SK-N-SH (cell line): ENCODE data around the gene ITGA5. TPM values are rescaled to one million over a fixed set of nuclear protein-coding genes. Genes with fewer than 3 reads are reported as not detected.

Experiments used
- CTCF ChIA-PET: fragments of 300-600, 350-600 bp; formaldehyde crosslinking; extraction: SDS; loops from one replicate; lab custom pipeline; 2021; lab: Yijun Ruan, JAX
- POLR2A ChIA-PET: fragments of 350-600 bp; sonication (Branson Sonifier 250); formaldehyde crosslinking; extraction: SDS; loops from one replicate; lab custom pipeline; 2020; ENCODE audit warnings: antibody characterized with exemption, inconsistent platforms; lab: Yijun Ruan, JAX
- DNase-seq: peaks from one replicate; pipeline ENCODE4 v3.0.0; 2012
- H2AFZ ChIP-seq: fragments of 200-600 bp; sonication (generic); 2 replicates; pipeline ENCODE4 v1.8.1; 2016; ENCODE audit warnings: antibody characterized with exemption, mild to moderate bottlenecking, low read depth
- H3F3A ChIP-seq: fragments of 200-600 bp; sonication (generic); replicated peaks from 2 replicates; pipeline ENCODE3; 2016; ENCODE audit warnings: antibody characterized with exemption, mild to moderate bottlenecking; ENCODE audit not compliant: insufficient read depth
- H3K27ac ChIP-seq, 2 experiments: fragments of 200-500 bp in 1 of 2; fragments of 200-600 bp in 1 of 2; sonication (Bioruptor generic) in 1 of 2; sonication (generic), shearing (Covaris generic) in 1 of 2; 2 replicates each; pipeline versions ENCODE4 v1.5.1 to v1.6.1; 2014 to 2016; ENCODE audit warnings: low read depth in 2 of 2, inconsistent platforms in 1 of 2, low read length in 1 of 2, mild to moderate bottlenecking in 1 of 2, mixed read lengths in 1 of 2
- H3K27me3 ChIP-seq: fragments of 200-600 bp; sonication (generic), shearing (Covaris generic); 2 replicates; pipeline ENCODE4 v1.6.1; 2016; ENCODE audit warnings: mixed run types; ENCODE audit not compliant: insufficient read depth
- H3K36me3 ChIP-seq, 2 experiments: fragments of 200-500 bp in 1 of 2; fragments of 200-600 bp in 1 of 2; sonication (Bioruptor generic) in 1 of 2; sonication (generic) in 1 of 2; replicated peaks in 1 of 2; 2 replicates each; pipeline versions ENCODE3 to v1.5.1; 2014 to 2016; ENCODE audit warnings: low read length in 1 of 2, mild to moderate bottlenecking in 1 of 2; ENCODE audit not compliant: insufficient read depth in 2 of 2, control insufficient read depth in 1 of 2
- H3K4me1 ChIP-seq, 2 experiments: fragments of 200-500 bp in 1 of 2; fragments of 200-600 bp in 1 of 2; sonication (Bioruptor generic) in 1 of 2; sonication (generic), shearing (Covaris generic) in 1 of 2; 2 replicates each; pipeline versions ENCODE4 v1.5.1 to v1.6.1; 2014 to 2016; ENCODE audit warnings: low read depth in 1 of 2, low read length in 1 of 2, mixed run types in 1 of 2; ENCODE audit not compliant: insufficient read depth in 2 of 2, control insufficient read depth in 1 of 2
- H3K4me2 ChIP-seq: fragments of 200-600 bp; sonication (generic), shearing (Covaris generic); 2 replicates; pipeline ENCODE4 v1.6.1; 2017; ENCODE audit warnings: mixed run types
- H3K4me3 ChIP-seq, 2 experiments: fragments of 200-500 bp in 1 of 2; fragments of 200-600 bp in 1 of 2; sonication (Bioruptor generic) in 1 of 2; sonication (generic), shearing (Covaris generic) in 1 of 2; 2 replicates each; pipeline versions ENCODE4 v1.5.1 to v1.8.1; 2014 to 2016; ENCODE audit warnings: low read depth in 2 of 2, inconsistent platforms in 1 of 2, low read length in 1 of 2, mild to moderate bottlenecking in 1 of 2, mixed read lengths in 1 of 2, moderate library complexity in 1 of 2
- H3K79me2 ChIP-seq: fragments of 200-600 bp; sonication (generic); 2 replicates; pipeline ENCODE4 v1.8.1; 2017; ENCODE audit warnings: mild to moderate bottlenecking; ENCODE audit not compliant: insufficient read depth
- H3K9ac ChIP-seq: fragments of 200-600 bp; sonication (generic); 2 replicates; pipeline ENCODE4 v1.6.1; 2017; ENCODE audit warnings: mixed run types
- H3K9me2 ChIP-seq: fragments of 200-600 bp; sonication (generic); 2 replicates; pipeline ENCODE4 v1.6.1; 2017; ENCODE audit warnings: mixed run types
- H3K9me3 ChIP-seq: fragments of 200-600 bp; sonication (generic); 2 replicates; pipeline ENCODE4 v1.6.1; 2017; ENCODE audit warnings: mixed run types, mild to moderate bottlenecking, moderate library complexity
- H4K20me1 ChIP-seq: fragments of 200-600 bp; sonication (generic); 2 replicates; pipeline ENCODE4 v1.6.1; 2017; ENCODE audit warnings: mild to moderate bottlenecking, mixed run types; ENCODE audit not compliant: insufficient read depth
- CHD2 ChIP-seq: fragments of 150-350 bp; IDR thresholded peaks from 2 replicates; pipeline ENCODE4 v1.6.1; 2018; ENCODE audit warnings: low read length; ENCODE audit not compliant: partially characterized antibody
- EZH2phosphoT487 ChIP-seq: fragments of 200-600 bp; sonication (generic); IDR thresholded peaks from 2 replicates; pipeline ENCODE4 v1.6.1; 2017; ENCODE audit warnings: low read depth, mixed run types, mild to moderate bottlenecking, antibody characterized with exemption, moderate library complexity, borderline replicate concordance
- FOXM1 ChIP-seq: IDR thresholded peaks from 2 replicates; pipeline ENCODE4 v1.4.0; 2012; ENCODE audit warnings: low read depth, mild to moderate bottlenecking
- GABPA ChIP-seq: IDR thresholded peaks from 2 replicates; pipeline ENCODE4 v1.4.0; 2012; ENCODE audit warnings: low read depth, mild to moderate bottlenecking
- GATA2 ChIP-seq: sonication (generic); formaldehyde crosslinking; IDR thresholded peaks from 2 replicates; pipeline ENCODE4 v1.5.0; 2020; ENCODE audit warnings: mild to moderate bottlenecking, missing genetic modification reagents
- IRF3 ChIP-seq: fragments of 150-350 bp; IDR thresholded peaks from 2 replicates; pipeline ENCODE4 v1.6.1; 2016; ENCODE audit warnings: mild to moderate bottlenecking, low read depth, low read length
- MXI1 ChIP-seq: IDR thresholded peaks from 2 replicates; pipeline ENCODE4 v1.6.1; 2012; ENCODE audit warnings: mild to moderate bottlenecking, low read depth, low read length, improper control_type of control experiment
- NRF1 ChIP-seq: IDR thresholded peaks from 2 replicates; pipeline ENCODE4 v1.6.1; 2012; ENCODE audit warnings: low read depth, mild to moderate bottlenecking, low read length
- PBX3 ChIP-seq: IDR thresholded peaks from 2 replicates; pipeline ENCODE4; 2012
- POLR2AphosphoS5 ChIP-seq: IDR thresholded peaks from 2 replicates; pipeline ENCODE4 v1.6.1; 2012; ENCODE audit warnings: low read depth, low read length
- SMC3 ChIP-seq: IDR thresholded peaks from 2 replicates; pipeline ENCODE4 v1.6.1; 2012; ENCODE audit warnings: low read depth, low read length, improper control_type of control experiment
- TAF1 ChIP-seq: IDR thresholded peaks from 2 replicates; pipeline ENCODE4 v1.6.1; 2012; ENCODE audit warnings: low read depth, mild to moderate bottlenecking, low read length, moderate library complexity, borderline replicate concordance
- TCF12 ChIP-seq: IDR thresholded peaks from 2 replicates; pipeline ENCODE4 v1.4.0; 2012
- YY1 ChIP-seq: IDR thresholded peaks from 2 replicates; pipeline ENCODE4 v1.4.0; 2012; ENCODE audit warnings: low read depth, mild to moderate bottlenecking
- WGBS: methylation state at CpG from one replicate; pipeline ENCODE4 v1.1.6; 2017; ENCODE audit warnings: low lambda C conversion rate; 5-methylcytosine and 5-hydroxymethylcytosine counted together
- polyA plus RNA-seq, 3 experiments: library from polyadenylated mRNA; depleted of rRNA; stranded (reverse); fragments of >200 nt; gene quantifications; 2 replicates each; pipeline ENCODE4 v1.2.3, GENCODE V29; 2012

Gene ITGA5
- polyA plus RNA-seq, 1 of the 3 experiments (the other 2 are of a cell fraction), result 52.5 TPM

- peak; percentile 96 for TF ChIP-seq IRF3
- peak; percentile 39; the same call in 1 of the 2 replicates for TF ChIP-seq YY1
- no peak; the same call in 1 of the 2 replicates for TF ChIP-seq FOXM1
- TF ChIP-seq SMC3, result no peak
- TF ChIP-seq GATA2 (CRISPR knock-in tag), result no peak
- no peak for TF ChIP-seq EZH2phosphoT487
- peak; percentile 41 for TF ChIP-seq TAF1
- peak; percentile 99 for TF ChIP-seq PBX3
- peak; percentile 82 for TF ChIP-seq TCF12
- no peak for TF ChIP-seq GABPA
- peak; percentile 31; the same call in 1 of the 2 replicates for TF ChIP-seq MXI1
- no peak for TF ChIP-seq NRF1
- TF ChIP-seq, all 33 proteins: peak for 17
Measured at GRCh38 chr12:54358945-54359761, 59.9 kb downstream of the ITGA5 start (continued).

- no peaks in the 10 kb centered on the region for H3K36me3 ChIP-seq
- TF ChIP-seq MXI1 (no peak), CHD2 (no peak), EZH2phosphoT487 (no peak), POLR2AphosphoS5 (no peak)
- no peak for DNase-seq
- H3K27ac ChIP-seq, result peak overlapping the region; percentile 79 to 94
- H3K27me3 ChIP-seq, result no peaks in the 10 kb centered on the region
- ChIA-PET POLR2A (interaction anchor here (0.7 to 1.8 kb wide), 13 partner anchors 12 to 162 kb away, joined by 3 to 20 read pairs (median 4); partner anchors contain the start of genes CBX5, COPZ1 and HNRNPA1), CTCF (interaction anchor here (0.7 to 9.2 kb wide), 24 partner anchors 8 to 374 kb away, joined by 3 to 266 read pairs (median 5); partner anchors contain the start of genes COPZ1, HOXC10, HOXC5 and ZNF385A)
- no peaks in the 10 kb centered on the region for H3K9me3 ChIP-seq
- 37% methylated on average over 15 of the region's 15 CpGs for WGBS
- H2AFZ ChIP-seq, result peak overlapping the region; percentile 98
- H4K20me1 ChIP-seq, result no peaks in the 10 kb centered on the region
- peak overlapping the region; percentile 95 for H3K9ac ChIP-seq
- H3K4me2 ChIP-seq, result peak overlapping the region; percentile 99
- H3K4me1 ChIP-seq, result peaks cover 30 to 52% of the 10 kb centered on the region in 2 experiments
- no peaks in the 10 kb centered on the region for H3K79me2 ChIP-seq
- H3K4me3 ChIP-seq, result peak overlapping the region; percentile 55 to 76
- no peaks in the 10 kb centered on the region for H3K9me2 ChIP-seq
- peaks cover 14% of the 10 kb centered on the region for H3F3A ChIP-seq
Measured at GRCh38 chr12:54358191-54358944, 60.7 kb downstream of the ITGA5 start.
